GM21381 (cell line): ENCODE data around the gene SHE.

Experiments
- ATAC-seq: cut with Tn5 transposase; IDR thresholded peaks from one replicate; pipeline ENCODE4 v1.9.1; 2021; ENCODE audit warnings: mild to moderate bottlenecking, moderate library complexity; ENCODE audit not compliant: unreplicated experiment

SHE gene

GRCh38 chr1:154453161-154453560 is 49.1 kb downstream of the SHE start:
- ATAC-seq, result no peak

- no peak for ATAC-seq
These were observed 53.8 kb downstream of the SHE start for GRCh38 chr1:154448331-154448811.

GRCh38 chr1:154446789-154447188 is 55.4 kb downstream of the SHE start:
- ATAC-seq, result no peak

GRCh38 chr1:154446292-154446691 is 55.9 kb downstream of the SHE start:
- ATAC-seq, result no peak

GRCh38 chr1:154445040-154445472 is 57.2 kb downstream of the SHE start:
- ATAC-seq, result peak; percentile 69

GRCh38 chr1:154443274-154444013 is 58.8 kb downstream of the SHE start:
- ATAC-seq, result no peak

GRCh38 chr1:154442006-154442740 is 60.0 kb downstream of the SHE start:
- ATAC-seq, result no peak

GRCh38 chr1:154441241-154441888 is 60.8 kb downstream of the SHE start:
- no peak for ATAC-seq

GRCh38 chr1:154440036-154440804 is 62.0 kb downstream of the SHE start:
- ATAC-seq, result no peak

GRCh38 chr1:154436433-154436832 is 65.8 kb downstream of the SHE start:
- no peak for ATAC-seq

- ATAC-seq, result no peak
These were observed 66.5 kb downstream of the SHE start for GRCh38 chr1:154435599-154436200.

GRCh38 chr1:154434346-154435085 is 67.7 kb downstream of the SHE start:
- ATAC-seq, result no peak

- ATAC-seq, result no peak
These were observed 68.9 kb downstream of the SHE start for GRCh38 chr1:154433161-154433764.

GRCh38 chr1:154431586-154432373 is 70.4 kb downstream of the SHE start:
- no peak for ATAC-seq

- ATAC-seq, result no peak
These were observed 71.3 kb downstream of the SHE start for GRCh38 chr1:154430903-154431302.

- no peak for ATAC-seq
These were observed 72.2 kb downstream of the SHE start for GRCh38 chr1:154429841-154430611.
